Measurements from ENCODE around the gene GOLGA2. TPM values are rescaled to one million over a fixed set of nuclear protein-coding genes. Genes with fewer than 3 reads are reported as not detected.
A peak's percentile ranks its signal among the peaks of the same experiment; 100 is the strongest.

GOLGA2 gene
- polyA plus RNA-seq, 1 experiment, result 112 TPM

- DNase-seq (ENCODE audit: low read depth, low spot score), result no peak
These were observed 915 bp upstream of the GOLGA2 start for GRCh38 chr9:128276574-128277270.

GRCh38 chr9:128276008-128276573 is 284 bp upstream of the GOLGA2 start, which contains the start of gene SWI5:
TSS of gene SWI5 (plus strand) at chr9:128276276.
- Histone ChIP-seq H3K27ac (ENCODE audit: low read depth, low read length) (peak within 1 kb of the TSS; percentile 87), H3K4me3 (ENCODE audit: low read depth, low read length) (peak within 1 kb of the TSS; percentile 90), H3K27me3 (ENCODE audit: control insufficient read depth, insufficient read depth, low read length) (no peaks in the 10 kb centered on the region), H3K9me3 (ENCODE audit: control insufficient read depth, insufficient read depth, low read length) (peaks cover 3% of the 10 kb centered on the region; the same call in 1 of the 2 replicates)
- no peak for TF ChIP-seq CTCF (IDR thresholded peaks at IDR 0.05; ENCODE audit: low read depth, low read length)
- ChIA-PET CTCF (interaction anchor here (1.2 kb wide), 1 partner anchor 19 kb away, joined by 3 read pairs; no protein-coding TSS in a partner anchor), POLR2A (interaction anchor here (0.6 to 1.6 kb wide), 10 partner anchors 9 to 60 kb away, joined by 3 to 12 read pairs (median 5); no protein-coding TSS in a partner anchor)
- peak; percentile 99 for DNase-seq (ENCODE audit: low read depth, low spot score)

More at GRCh38 chr9:128276574-128277270, 915 bp upstream of the GOLGA2 start:
- ChIA-PET POLR2A (interaction anchor here (0.9 to 1.6 kb wide), 5 partner anchors 14 to 31 kb away, joined by 5 to 12 read pairs (median 6); no protein-coding TSS in a partner anchor), CTCF (interaction anchor here (1.0 to 1.2 kb wide), 2 partner anchors 18 to 65 kb away, joined by 3 read pairs; no protein-coding TSS in a partner anchor)
- H3K9me3 ChIP-seq (ENCODE audit: control insufficient read depth, insufficient read depth, low read length), result peaks cover 3% of the 10 kb centered on the region; the same call in 1 of the 2 replicates
- TF ChIP-seq CTCF (IDR thresholded peaks at IDR 0.05; ENCODE audit: low read depth, low read length), result no peak
- H3K27ac ChIP-seq (ENCODE audit: low read depth, low read length), result peak overlapping the region; percentile 68
- peak overlapping the region; percentile 87 for H3K4me3 ChIP-seq (ENCODE audit: low read depth, low read length)
- no peaks in the 10 kb centered on the region for H3K27me3 ChIP-seq (ENCODE audit: control insufficient read depth, insufficient read depth, low read length)

- CTCF ChIA-PET, result no interaction called here
These were observed 1.6 kb downstream of the GOLGA2 start for GRCh38 chr9:128274245-128274644.

GRCh38 chr9:128271512-128271911 is 4.3 kb downstream of the GOLGA2 start:
- no peak for TF ChIP-seq CTCF (IDR thresholded peaks at IDR 0.05; ENCODE audit: low read depth, low read length)
- H3K9me3 ChIP-seq (ENCODE audit: control insufficient read depth, insufficient read depth, low read length), result peaks cover 3% of the 10 kb centered on the region; the same call in 1 of the 2 replicates
- H3K4me3 ChIP-seq (ENCODE audit: low read depth, low read length), result no peak overlapping the region
- H3K27ac ChIP-seq (ENCODE audit: low read depth, low read length), result no peak overlapping the region
- POLR2A ChIA-PET, result interaction anchor here (0.7 kb wide), 1 partner anchor 140 kb away, joined by 8 read pairs; no protein-coding TSS in a partner anchor
- no peak for DNase-seq (ENCODE audit: low read depth, low spot score)
- H3K27me3 ChIP-seq (ENCODE audit: control insufficient read depth, insufficient read depth, low read length), result no peaks in the 10 kb centered on the region
- CTCF ChIA-PET, result interaction anchor here (0.9 kb wide), 1 partner anchor 16 kb away, joined by 4 read pairs; no protein-coding TSS in a partner anchor

More at GRCh38 chr9:128274245-128274644, 1.6 kb downstream of the GOLGA2 start:
- no peaks in the 10 kb centered on the region for H3K27me3 ChIP-seq (ENCODE audit: control insufficient read depth, insufficient read depth, low read length)
- DNase-seq (ENCODE audit: low read depth, low spot score), result no peak
- no peak for TF ChIP-seq CTCF (IDR thresholded peaks at IDR 0.05; ENCODE audit: low read depth, low read length)
- H3K9me3 ChIP-seq (ENCODE audit: control insufficient read depth, insufficient read depth, low read length), result peaks cover 3% of the 10 kb centered on the region; the same call in 1 of the 2 replicates
- peak overlapping the region; percentile 90 for H3K4me3 ChIP-seq (ENCODE audit: low read depth, low read length)
- POLR2A ChIA-PET, result no interaction called here
- no peak overlapping the region for H3K27ac ChIP-seq (ENCODE audit: low read depth, low read length)
